DMS53 (cell line): ENCODE results near the gene RBM46.

Experiments used
- DNase-seq: peaks from one replicate; lab custom pipeline; 2025; lab: John Stamatoyannopoulos, UW

RBM46 gene

GRCh38 chr4:154838155-154838554 lies 57.1 kb downstream of the RBM46 start:
- no peak for DNase-seq

- DNase-seq: no peak
Observed at GRCh38 chr4:154838694-154839093, 57.6 kb downstream of the RBM46 start.

- peak; percentile 64 for DNase-seq
Observed at GRCh38 chr4:154854362-154854761, 73.3 kb downstream of the RBM46 start.

- DNase-seq: no peak
Observed at GRCh38 chr4:154858166-154858565, 77.1 kb downstream of the RBM46 start.

GRCh38 chr4:154868414-154869194 lies 87.5 kb downstream of the RBM46 start:
- no peak for DNase-seq

GRCh38 chr4:154869301-154869700 lies 88.2 kb downstream of the RBM46 start:
- no peak for DNase-seq

- DNase-seq: no peak
Observed at GRCh38 chr4:154872198-154872597, 91.1 kb downstream of the RBM46 start.

GRCh38 chr4:154874049-154874448 lies 93.0 kb downstream of the RBM46 start:
- peak; percentile 5 for DNase-seq

- DNase-seq: peak; percentile 93
Observed at GRCh38 chr4:154877110-154877760, 96.2 kb downstream of the RBM46 start.
